HG03439 (cell line): Measurements from ENCODE around the gene BRCA1.
"Not testable (repeated sequence)": the region's sequence is repeated elsewhere in the genome, so short reads cannot be mapped to it uniquely, and the experiment has no call there.

ENCODE experiments used
- ATAC-seq: cut with Tn5 transposase; IDR thresholded peaks from one replicate; pipeline ENCODE4 v1.9.1; 2021; ENCODE audit warnings: mild to moderate bottlenecking, moderate library complexity; ENCODE audit not compliant: unreplicated experiment

Gene BRCA1

DNA sequence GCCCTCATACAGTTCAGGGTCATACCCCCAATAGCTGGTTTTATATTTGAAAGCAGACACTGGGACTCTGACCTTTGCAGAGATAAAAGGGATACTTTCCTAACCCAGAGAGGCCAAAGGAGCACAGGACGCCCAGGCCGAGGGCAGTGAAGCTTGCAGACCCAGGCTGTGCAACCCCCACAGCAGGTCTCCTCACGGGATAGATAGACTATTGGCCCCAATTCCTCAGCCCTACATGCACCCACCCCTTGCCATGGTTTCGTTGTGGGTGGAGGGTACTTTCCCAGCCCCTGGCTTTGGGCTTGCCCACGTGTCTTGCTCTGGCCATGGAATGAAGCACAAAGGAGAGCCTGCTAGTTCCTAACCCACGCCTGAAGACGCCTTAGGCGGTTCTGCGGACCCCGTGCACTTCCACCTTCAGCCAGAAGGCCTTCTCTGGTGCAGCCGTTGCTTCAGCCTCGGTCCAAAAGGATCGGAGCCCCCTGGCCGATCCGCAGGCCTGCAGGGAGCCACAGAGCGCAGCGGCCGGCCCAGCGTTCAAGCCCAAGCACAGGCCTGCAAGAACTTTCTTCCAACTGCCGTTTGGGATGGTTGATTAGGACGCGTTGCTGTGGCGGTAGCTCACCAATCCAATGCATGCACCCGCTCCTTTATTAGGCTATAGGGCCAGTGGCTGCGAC, 9.8 kb upstream of the BRCA1 start:
- ATAC-seq = no peak

DNA sequence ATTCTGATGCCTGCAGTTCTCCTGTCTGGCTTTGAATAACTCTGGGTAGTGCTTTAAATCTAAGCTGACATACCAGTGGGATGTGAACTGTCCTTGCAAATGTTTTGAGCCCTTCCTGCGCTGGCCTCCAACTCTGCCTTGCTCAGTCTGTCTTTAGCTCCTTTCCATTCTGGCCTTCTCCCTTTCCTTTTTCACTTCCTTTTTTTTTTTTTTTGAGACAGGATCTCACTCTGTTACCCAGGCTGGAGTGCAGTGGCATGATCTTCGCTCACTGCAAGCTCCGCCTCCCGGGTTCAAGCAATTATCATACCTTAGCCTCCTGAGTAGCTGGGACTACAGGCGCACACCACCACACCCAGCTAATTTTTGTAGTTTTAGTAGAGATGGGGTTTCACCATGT, 8.3 kb upstream of the BRCA1 start:
- ATAC-seq = not testable (repeated sequence)

DNA sequence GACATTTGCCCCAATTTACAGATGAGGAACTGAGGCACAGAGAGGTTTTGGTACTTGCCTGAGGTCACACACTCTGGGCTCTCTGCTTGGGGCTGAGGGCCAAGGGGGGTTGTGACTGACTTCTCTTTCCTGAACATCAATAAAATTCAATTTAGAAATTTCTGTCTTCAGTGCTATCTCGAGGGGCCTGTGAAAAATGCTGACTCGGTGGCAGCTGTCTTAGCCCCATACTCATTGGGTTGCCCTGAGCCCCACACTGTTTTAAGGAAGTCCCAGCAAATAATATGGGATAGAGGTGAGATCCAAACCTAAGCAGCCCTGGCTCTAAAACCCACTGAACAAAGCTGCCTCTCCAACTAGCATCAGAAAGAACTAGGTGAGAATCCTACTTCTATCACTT, 7.0 kb upstream of the BRCA1 start:
- no peak for ATAC-seq

DNA sequence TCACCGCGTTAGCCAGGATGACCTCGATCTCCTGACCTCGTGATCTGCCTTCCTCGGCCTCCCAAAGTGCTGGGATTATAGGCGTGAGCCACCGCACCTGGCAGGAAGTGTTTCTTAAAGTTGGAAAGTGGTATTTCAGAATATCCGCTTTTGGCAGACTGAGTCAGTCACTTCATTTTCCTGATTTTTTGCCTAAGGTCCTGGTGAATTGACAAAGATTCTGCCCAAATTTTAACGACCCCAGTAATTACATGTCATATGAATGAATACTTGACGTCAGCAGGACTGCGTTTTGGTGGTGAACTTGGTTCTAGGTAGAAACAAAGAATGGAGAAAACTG, 4.5 kb upstream of the BRCA1 start:
- ATAC-seq = no peak

DNA sequence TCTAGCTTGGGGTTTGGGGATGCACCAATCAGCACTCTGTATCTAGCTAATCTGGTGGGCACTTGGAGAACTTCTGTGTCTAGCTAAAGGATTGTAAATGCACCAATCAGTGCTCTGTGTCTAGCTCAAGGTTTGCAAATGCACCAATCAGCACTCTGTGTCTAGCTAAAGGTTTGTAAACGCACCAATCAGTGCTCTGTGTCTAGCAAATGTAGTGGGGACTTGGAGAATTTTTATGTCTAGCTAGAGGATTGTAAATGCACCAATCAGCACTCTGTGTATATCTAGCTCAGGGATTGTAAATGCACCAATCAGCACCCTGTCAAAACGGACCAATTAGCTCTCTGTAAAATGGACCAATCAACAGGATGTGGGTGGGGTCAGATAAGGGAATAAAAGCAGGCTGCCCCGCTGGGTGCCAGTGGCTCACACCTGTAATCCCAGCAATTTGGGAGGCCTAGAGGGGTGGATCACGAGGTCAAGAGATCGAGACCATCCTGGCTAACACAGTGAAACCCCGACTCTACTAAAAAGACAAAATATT, 2.2 kb upstream of the BRCA1 start:
- not testable (repeated sequence) for ATAC-seq

DNA sequence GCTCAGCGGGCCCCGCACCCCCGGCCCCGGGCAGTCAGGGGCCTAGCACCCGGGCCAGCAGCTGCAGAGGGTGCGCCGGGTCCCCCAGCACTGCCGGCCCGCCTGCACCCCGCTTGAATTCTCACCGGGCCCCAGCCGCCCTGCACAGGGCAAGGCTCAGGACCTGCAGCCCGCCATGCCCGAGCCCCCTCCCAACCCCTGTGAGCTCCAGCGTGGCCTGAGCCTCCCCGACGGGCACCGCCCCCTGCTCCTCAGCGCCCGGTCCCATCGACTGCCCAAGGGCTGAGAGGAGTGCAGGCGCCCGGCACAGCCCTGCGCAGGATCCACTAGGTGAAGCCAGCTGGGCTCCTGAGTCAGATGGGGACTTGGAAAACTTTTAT, 1.7 kb upstream of the BRCA1 start:
- ATAC-seq = no peak

DNA sequence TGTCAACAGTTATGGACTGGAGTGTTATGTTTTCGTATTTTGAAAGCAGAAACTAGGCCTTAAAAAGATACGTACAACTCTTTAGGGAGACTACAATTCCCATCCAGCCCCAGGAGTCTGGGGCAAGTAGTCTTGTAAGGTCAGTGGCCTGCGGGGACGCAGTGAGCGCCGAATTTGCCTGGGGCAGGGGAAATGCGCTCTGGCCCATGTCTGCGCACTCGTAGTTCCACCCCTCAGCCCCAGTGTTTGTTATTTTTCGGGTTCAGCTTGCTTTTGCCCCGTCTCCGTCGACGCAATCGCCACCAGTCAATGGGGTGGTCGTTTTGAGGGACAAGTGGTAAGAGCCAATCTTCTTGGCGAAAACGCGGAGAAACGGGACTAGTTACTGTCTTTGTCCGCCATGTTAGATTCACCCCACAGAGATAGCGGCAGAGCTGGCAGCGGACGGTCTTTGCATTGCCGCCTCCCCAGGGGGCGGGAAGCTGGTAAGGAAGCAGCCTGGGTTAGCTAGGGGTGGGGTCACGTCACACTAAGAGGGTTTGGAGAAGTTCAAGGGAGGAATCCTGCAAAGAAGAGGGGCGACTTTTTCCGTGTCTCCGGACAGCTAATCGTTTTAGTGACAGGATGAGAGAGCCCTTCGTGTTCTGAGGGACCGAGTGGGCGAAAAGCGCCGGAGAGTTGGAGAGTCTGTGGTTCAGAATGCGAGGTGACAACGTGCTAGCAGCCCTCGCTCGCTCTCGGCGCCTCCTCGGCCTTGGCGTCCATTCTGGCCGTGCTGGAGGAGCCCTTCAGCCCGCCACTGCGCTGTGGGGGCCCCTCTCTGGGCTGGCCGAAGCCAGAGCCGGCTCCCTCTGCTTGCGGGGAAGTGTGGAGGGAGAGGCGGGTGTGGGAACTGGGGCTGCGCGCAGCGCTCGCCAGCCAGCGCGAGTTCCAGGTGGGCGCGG, 1.1 kb upstream of the BRCA1 start:
- no peak for ATAC-seq

DNA sequence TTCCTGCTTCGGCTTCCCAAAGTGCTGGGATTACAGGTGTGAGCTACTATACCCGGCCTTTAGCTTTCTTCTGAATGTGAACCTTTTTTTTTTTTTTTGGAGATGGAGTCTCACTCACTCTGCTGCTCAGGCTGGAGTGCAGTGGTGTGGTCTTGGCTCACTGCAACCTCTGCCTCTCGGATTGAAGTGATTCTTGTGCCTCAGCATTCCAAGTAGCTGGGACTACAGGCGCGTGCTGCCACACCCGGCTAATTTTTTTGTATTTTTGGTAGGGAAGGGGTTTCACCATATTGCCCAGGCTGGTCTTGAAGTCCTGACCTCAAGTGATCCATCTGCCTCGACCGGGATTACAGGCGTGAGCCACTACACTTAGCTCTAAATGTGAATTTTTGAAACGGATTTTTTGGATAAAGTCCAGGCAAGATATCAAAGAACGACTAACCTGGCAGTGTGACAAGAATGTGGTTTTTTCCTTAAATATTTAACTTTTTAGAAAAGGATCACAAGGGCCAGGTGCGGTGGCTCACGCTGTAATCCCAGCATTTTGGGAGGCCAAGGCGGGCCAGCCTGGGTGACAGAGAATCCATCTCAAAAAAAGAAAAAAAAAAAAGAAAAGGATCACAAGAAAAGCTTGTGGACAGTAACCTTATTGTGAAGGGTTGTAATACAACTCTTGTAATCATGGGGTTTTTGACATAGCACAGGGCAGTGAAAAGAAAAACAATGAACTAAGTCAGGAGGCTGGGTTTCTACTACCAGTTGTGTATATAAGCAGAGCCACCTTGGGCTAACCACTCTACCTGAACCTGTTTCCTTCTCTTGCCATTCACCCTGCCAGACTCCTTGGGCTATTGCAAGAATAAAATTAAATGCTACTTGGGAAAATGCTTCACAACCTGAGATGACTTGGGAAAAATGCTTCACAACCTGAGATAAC, 6.2 kb downstream of the BRCA1 start:
- ATAC-seq = no peak

DNA sequence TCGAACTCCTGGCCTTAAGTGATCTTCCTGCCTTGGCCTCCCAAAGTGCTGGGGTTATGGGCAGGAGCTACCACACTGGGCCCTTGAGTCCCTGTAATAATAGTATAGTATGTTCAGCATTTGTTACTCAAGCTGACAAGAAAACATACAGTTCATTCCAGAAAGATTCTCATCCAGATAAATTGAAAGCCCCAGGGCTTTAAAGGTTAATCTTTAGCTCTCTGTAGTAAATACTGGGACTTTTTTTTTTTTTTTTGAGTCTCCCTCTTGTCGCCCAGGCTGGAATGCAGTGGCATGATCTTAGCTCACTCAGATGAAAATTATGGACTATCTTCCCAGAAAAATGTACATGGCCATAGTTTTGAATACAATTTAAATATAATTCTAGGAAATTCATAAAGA, 11.0 kb downstream of the BRCA1 start:
- ATAC-seq = no peak

DNA sequence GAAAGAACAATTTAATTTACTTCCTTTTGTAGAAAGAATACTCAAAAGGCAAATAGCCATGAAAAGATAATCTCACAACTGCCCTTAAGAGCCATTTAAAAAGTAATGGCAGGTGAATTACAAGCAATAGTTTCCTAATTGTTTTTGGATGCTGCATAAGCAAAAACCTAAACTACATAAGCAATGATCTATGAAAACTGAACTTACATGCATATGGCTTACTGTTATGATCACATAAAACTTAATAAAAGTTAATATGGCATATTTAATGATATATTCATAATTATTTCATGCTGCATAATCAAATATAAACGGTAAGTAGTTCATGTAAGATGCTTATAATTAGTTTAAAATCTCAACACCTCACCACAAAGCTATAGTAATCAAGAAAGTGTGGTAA, 18.6 kb downstream of the BRCA1 start:
- ATAC-seq = no peak

DNA sequence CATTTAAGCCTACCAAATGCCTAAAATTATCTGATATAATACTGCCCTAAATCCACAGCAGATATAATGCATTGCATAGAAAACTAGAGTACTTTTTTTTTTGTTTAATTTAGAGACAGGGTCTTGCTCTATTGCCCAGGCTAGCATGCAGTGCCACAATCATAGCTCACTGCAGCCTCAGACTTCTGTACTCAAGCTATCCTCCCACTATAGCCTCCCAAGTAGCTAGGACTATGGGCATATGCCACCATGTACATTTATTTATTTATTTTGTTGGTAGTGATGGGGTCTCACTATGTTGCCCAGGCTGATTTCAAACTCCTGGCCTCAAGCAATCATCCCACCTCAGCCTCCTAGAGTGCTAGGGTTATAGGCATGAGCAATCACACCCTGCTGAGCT, 20.0 kb downstream of the BRCA1 start:
- no peak for ATAC-seq

DNA sequence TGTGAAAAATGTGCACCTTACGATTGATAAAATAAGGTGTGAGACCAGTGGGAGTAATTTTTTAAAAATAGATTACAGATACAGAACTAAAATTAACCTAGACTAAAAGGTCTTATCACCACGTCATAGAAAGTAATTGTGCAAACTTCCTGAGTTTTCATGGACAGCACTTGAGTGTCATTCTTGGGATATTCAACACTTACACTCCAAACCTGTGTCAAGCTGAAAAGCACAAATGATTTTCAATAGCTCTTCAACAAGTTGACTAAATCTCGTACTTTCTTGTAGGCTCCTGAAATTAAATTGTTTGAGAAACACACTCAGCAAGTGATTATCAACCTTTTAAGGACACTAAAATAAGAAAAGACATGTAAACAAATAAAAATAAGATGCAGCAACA, 20.5 kb downstream of the BRCA1 start:
- ATAC-seq = no peak

DNA sequence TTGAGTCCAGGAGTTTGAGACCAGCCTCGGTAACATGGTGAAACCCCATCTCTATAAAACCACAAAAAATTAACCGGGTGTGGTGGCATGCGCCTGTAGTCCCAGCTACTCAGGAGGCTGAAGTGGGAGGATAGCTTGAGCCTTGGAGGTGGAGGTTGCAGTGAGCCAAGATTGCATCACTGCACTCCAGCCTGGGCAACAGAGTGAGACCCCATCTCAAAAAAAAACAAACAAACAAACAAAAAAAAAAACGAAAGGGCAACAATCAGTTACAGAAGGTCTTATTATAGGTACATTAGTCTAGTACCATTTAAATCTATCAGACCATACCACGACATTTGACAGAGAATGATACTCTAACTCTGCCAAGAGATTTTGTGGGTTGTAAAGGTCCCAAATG, 29.8 kb downstream of the BRCA1 start:
- not testable (repeated sequence) for ATAC-seq

DNA sequence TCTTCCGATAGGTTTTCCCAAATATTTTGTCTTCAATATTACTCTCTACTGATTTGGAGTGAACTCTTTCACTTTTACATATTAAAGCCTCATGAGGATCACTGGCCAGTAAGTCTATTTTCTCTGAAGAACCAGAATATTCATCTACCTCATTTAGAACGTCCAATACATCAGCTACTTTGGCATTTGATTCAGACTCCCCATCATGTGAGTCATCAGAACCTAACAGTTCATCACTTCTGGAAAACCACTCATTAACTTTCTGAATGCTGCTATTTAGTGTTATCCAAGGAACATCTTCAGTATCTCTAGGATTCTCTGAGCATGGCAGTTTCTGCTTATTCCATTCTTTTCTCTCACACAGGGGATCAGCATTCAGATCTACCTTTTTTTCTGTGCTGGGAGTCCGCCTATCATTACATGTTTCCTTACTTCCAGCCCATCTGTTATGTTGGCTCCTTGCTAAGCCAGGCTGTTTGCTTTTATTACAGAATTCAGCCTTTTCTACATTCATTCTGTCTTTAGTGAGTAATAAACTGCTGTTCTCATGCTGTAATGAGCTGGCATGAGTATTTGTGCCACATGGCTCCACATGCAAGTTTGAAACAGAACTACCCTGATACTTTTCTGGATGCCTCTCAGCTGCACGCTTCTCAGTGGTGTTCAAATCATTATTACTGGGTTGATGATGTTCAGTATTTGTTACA, 30.9 kb downstream of the BRCA1 start:
- ATAC-seq = no peak

DNA sequence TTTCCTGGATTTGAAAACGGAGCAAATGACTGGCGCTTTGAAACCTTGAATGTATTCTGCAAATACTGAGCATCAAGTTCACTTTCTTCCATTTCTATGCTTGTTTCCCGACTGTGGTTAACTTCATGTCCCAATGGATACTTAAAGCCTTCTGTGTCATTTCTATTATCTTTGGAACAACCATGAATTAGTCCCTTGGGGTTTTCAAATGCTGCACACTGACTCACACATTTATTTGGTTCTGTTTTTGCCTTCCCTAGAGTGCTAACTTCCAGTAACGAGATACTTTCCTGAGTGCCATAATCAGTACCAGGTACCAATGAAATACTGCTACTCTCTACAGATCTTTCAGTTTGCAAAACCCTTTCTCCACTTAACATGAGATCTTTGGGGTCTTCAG, 32.3 kb downstream of the BRCA1 start:
- ATAC-seq = no peak

DNA sequence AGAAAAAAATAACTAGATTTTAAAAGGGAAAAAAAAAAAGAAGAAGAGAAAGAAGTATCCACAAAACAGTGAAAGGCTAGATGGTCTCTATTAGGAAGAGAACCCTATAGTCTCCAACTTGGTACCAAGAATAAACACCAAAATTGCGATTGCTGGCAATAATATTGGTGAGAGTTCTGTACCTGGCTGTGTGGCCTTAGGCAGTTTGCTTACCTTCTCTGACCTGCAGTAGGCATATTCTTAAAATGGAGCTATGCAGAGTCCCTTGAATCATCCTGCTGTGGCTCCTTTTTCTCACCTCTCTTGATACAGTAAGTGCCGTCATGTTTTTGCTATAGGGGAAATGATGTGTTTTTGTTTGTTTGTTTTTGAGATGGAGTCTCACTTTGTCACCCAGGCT, 35.1 kb downstream of the BRCA1 start:
- no peak for ATAC-seq

DNA sequence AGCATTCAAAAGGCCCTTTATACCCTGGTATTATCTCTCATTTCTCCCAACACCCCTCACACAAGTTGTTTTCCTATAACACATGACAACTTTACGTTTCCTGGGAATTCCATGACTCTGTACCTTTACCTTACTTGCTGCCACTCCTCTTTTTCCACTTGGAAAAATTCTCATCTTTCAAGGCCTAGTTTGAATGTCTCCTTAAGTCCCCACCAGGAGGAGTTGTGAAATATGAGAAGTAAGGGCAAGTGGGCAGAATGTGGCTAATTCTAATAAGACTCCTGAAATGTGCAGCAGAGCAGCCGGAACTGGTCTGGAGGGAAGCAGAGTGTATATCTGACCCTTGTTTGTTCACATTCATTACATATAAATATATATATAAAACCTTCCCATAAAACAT, 39.7 kb downstream of the BRCA1 start:
- ATAC-seq = no peak

DNA sequence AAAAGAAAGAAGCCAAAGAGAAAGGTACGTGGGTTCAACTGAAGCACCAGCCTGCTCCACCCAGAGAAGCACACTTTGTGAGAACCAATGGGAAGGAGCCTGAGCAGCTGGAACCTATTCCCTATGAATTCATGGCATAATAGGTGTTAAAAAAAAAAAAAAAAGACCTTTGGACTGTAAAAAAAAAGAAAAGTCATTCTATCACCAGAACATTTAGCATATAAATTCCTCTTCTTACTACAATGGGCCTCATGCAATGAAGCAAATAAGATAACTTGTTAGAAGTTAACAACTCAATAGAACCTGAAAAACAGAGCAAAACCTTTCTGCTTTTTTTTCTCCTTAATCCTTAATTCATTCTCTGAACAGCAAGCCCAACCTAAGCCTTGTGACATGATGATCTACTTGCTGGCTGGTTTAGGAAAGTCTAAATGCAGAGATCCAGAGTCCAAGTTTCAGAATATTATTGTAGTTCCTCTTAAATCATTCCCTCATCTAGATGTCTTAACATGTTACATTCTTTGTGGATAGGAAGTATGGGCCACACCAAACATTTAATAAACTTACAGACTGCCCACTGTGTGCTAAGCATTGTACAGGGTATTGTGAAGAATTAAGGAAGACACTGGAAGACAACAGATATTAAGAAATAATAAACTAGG, 45.4 kb downstream of the BRCA1 start:
- no peak for ATAC-seq

DNA sequence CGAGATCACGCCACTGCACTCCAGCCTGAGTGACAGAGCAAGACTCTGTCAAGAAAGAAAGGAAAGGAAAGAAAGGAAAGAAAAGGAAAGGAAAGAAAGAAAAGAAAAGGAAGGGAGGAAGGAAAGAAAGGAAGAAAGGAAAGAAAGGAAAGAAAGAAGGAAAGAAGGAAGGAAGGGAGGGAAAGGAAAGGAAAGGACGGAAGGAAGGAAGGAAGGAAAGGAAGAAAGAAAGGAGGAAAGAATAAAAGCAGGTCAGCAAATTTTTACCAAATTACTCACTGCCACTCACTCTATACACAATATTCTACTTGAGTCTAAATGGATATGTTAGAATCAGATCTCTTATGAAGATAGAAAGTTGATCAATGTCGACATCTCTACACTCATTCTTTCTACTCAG, 50.3 kb downstream of the BRCA1 start:
- no peak for ATAC-seq

DNA sequence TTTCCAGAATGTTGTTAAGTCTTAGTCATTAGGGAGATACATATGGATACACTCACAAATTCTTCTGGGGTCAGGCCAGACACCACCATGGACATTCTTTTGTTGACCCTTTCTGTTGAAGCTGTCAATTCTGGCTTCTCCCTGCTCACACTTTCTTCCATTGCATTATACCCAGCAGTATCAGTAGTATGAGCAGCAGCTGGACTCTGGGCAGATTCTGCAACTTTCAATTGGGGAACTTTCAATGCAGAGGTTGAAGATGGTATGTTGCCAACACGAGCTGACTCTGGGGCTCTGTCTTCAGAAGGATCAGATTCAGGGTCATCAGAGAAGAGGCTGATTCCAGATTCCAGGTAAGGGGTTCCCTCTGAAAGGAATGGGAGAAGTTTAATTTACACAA, 54.3 kb downstream of the BRCA1 start:
- no peak for ATAC-seq
